GM23338 (cell line): Measurements from ENCODE around the gene UBTD1. TPM values are rescaled to one million over a fixed set of nuclear protein-coding genes. Genes with fewer than 3 reads are reported as not detected.

Experiments
- ATAC-seq: fragments of 200-7000 bp; cut with Tn5 transposase; 3 replicates; pipeline ENCODE4 v1.9.1; 2020
- DNase-seq: peaks from one replicate; pipeline ENCODE4 v3.0.0-alpha.2; 2015; ENCODE audit warnings: low spot score
- H2AFZ ChIP-seq: fragments of 200-600 bp; sonication (generic); 2 replicates; pipeline ENCODE4 v1.8.0; 2016; ENCODE audit warnings: antibody characterized with exemption, mild to moderate bottlenecking, moderate library complexity
- H3F3A ChIP-seq: fragments of 200-600 bp; sonication (generic); replicated peaks from 2 replicates; pipeline ENCODE4 v1.8.0; 2017; ENCODE audit warnings: antibody characterized with exemption, mixed run types, low read depth
- H3K27ac ChIP-seq: fragments of 200-600 bp; sonication (generic); 2 replicates; pipeline ENCODE4 v1.6.1; 2016; ENCODE audit warnings: low read depth
- H3K27me3 ChIP-seq: fragments of 200-600 bp; sonication (generic); 2 replicates; pipeline ENCODE4 v1.8.0; 2016; ENCODE audit warnings: mild to moderate bottlenecking, mixed run types, moderate library complexity; ENCODE audit not compliant: insufficient read depth
- H3K36me3 ChIP-seq: fragments of 200-600 bp; sonication (generic); 2 replicates; pipeline ENCODE4 v1.8.0; 2016; ENCODE audit warnings: mild to moderate bottlenecking; ENCODE audit not compliant: insufficient read depth
- H3K4me1 ChIP-seq: fragments of 200-600 bp; sonication (generic); 2 replicates; pipeline ENCODE4 v1.8.0; 2016; ENCODE audit warnings: mild to moderate bottlenecking, moderate library complexity; ENCODE audit not compliant: insufficient read depth
- H3K4me2 ChIP-seq: fragments of 200-600 bp; sonication (generic); 2 replicates; pipeline ENCODE4 v1.7.1; 2017; ENCODE audit warnings: mixed run types
- H3K4me3 ChIP-seq: fragments of 200-600 bp; sonication (generic); 2 replicates; pipeline ENCODE4 v1.6.1; 2016; ENCODE audit warnings: mixed run types
- H3K79me2 ChIP-seq: fragments of 200-600 bp; sonication (generic); replicated peaks from 2 replicates; pipeline ENCODE4 v1.8.0; 2017; ENCODE audit warnings: mild to moderate bottlenecking; ENCODE audit not compliant: insufficient read depth
- H3K9me2 ChIP-seq: fragments of 200-600 bp; sonication (generic); 2 replicates; pipeline ENCODE4 v1.8.0; 2017; ENCODE audit not compliant: insufficient read depth
- H4K20me1 ChIP-seq: fragments of 200-600 bp; sonication (generic); replicated peaks from 2 replicates; pipeline ENCODE4 v1.8.0; 2017; ENCODE audit warnings: mild to moderate bottlenecking; ENCODE audit not compliant: insufficient read depth
- H3K27ac Mint-ChIP-seq: 2 replicates; pipeline ENCODE4 v1.8.0; 2020; ENCODE audit warnings: inconsistent platforms, mild to moderate bottlenecking, moderate library complexity, mixed read lengths
- H3K27me3 Mint-ChIP-seq: 3 replicates; pipeline ENCODE4 v1.8.0; 2022; ENCODE audit warnings: low read depth, mild to moderate bottlenecking, moderate library complexity, mixed read lengths, inconsistent platforms; ENCODE audit not compliant: insufficient read depth, poor library complexity
- H3K36me3 Mint-ChIP-seq: 3 replicates; pipeline ENCODE4 v1.8.0; 2021; ENCODE audit warnings: low read depth, mild to moderate bottlenecking, inconsistent platforms, moderate library complexity, mixed read lengths
- H3K4me1 Mint-ChIP-seq: 3 replicates; pipeline ENCODE4 v1.8.0; 2020; ENCODE audit warnings: mild to moderate bottlenecking, inconsistent platforms, mixed read lengths
- H3K4me3 Mint-ChIP-seq: 3 replicates; pipeline ENCODE4 v1.8.0; 2021; ENCODE audit warnings: moderate library complexity, mild to moderate bottlenecking, inconsistent platforms, mixed read lengths
- H3K9me3 Mint-ChIP-seq: 3 replicates; pipeline ENCODE4 v1.8.0; 2020; ENCODE audit warnings: moderate library complexity, mild to moderate bottlenecking, inconsistent platforms, mixed read lengths
- ETS1 ChIP-seq: IDR thresholded peaks from 2 replicates; pipeline ENCODE4 v1.6.1; 2016; ENCODE audit warnings: antibody characterized with exemption
- EZH2phosphoT487 ChIP-seq: fragments of 200-600 bp; sonication (generic); IDR thresholded peaks from one replicate; pipeline ENCODE4 v1.8.1; 2018; ENCODE audit warnings: antibody characterized with exemption; ENCODE audit not compliant: unreplicated experiment
- JUNB ChIP-seq: IDR thresholded peaks from one replicate; pipeline ENCODE4 v1.6.1; 2016; ENCODE audit warnings: antibody characterized with exemption; ENCODE audit not compliant: unreplicated experiment
- ZNF114 ChIP-seq: fragments of 250-450 bp; sonication (Bioruptor Pico); IDR thresholded peaks from 2 replicates; pipeline ENCODE4 v1.5.0; 2020; ENCODE audit warnings: mild to moderate bottlenecking, moderate library complexity
- polyA plus RNA-seq: library from polyadenylated mRNA; unstranded; fragments of >200 nt; fragmentation: Nextera tagmentation; extraction: Ambion mirVana; gene quantifications from 2 replicates; pipeline ENCODE4 v1.2.1, GENCODE V29; 2016
- total RNA-seq: library from RNA; depleted of rRNA; stranded (reverse); fragments of >200 nt; shearing (Covaris generic); gene quantifications from 2 replicates; pipeline ENCODE4 v1.2.3, GENCODE V29; 2014
- TF ChIP-seq, protein P1 (sequence below): fragments of 250-450 bp; sonication (Bioruptor Pico); IDR thresholded peaks from 2 replicates; pipeline ENCODE4 v1.5.0; 2020; ENCODE audit warnings: mild to moderate bottlenecking, moderate library complexity
- TF ChIP-seq, protein P2 (sequence below): IDR thresholded peaks from one replicate; pipeline ENCODE4 v1.6.1; 2018; ENCODE audit warnings: antibody characterized with exemption; ENCODE audit not compliant: unreplicated experiment

The UBTD1 gene
- total and polyA plus RNA-seq, 2 experiments from 2014 or later, result 17.3 to 29.0 TPM

- DNase-seq, result no peak
- H3K27me3 Mint-ChIP-seq, result peaks cover 6% of the 10 kb centered on the region
- no peak overlapping the region for H3K4me3 Mint-ChIP-seq
Observed at GRCh38 chr10:97578171-97578844, 79.6 kb downstream of the UBTD1 start.

DNA sequence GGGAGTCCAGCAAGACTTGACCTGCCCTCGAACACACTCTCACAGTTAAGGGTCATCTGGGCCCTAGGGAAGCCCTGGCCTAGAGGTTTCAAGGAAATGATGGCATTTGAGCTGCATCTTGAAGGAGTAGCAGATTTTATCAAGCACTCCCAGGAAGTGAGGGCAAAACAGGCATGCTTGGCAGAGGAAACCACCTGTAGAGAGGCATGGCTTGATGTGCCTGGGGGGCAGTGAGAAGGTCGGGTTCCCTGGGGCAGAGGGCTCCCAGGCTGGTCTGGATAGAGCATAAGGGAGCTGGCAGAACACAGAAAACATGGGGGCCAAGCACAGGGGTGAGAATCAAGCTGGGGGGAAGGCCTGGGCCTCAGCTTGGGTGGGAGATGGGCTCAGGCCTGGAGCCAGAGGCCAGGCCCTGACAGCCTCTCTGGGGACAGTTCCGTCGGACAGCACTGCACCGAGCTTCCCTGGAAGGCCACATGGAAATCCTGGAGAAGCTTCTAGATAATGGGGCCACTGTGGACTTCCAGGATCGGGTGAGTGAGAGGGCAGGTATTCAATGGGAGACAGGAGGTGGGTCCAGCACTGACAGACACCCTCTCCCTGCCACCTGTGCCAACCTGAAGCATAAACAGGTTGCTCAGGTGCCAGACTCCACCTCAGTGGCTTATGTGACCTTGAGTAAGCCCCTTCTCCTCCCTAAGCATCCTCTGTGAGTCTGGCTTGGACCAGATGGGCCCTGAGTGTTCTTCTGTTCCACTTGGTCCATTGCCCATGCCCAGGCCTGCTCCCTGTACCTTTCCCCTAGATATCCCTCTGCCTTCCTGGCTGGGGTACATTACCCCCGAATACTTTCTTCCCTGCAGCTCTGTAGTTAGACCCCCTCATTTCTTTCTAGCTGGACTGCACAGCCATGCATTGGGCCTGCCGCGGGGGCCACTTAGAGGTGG is 82.0 kb downstream of the UBTD1 start:
- Mint-ChIP-seq H3K4me3 (no peak overlapping the region), H3K4me1 (peaks cover 10% of the 10 kb centered on the region; the same call in 2 of the 3 replicates), H3K9me3 (no peaks in the 10 kb centered on the region), H3K27ac (no peak overlapping the region), H3K27me3 (peaks cover 8% of the 10 kb centered on the region), H3K36me3 (no peaks in the 10 kb centered on the region)
- Histone ChIP-seq H3K27ac (no peak overlapping the region), H3K4me3 (no peak overlapping the region), H3K4me1 (peaks cover 3% of the 10 kb centered on the region), H4K20me1 (no peaks in the 10 kb centered on the region), H3K27me3 (no peaks in the 10 kb centered on the region), H3K36me3 (no peaks in the 10 kb centered on the region), H3K79me2 (no peaks in the 10 kb centered on the region), H3F3A (no peaks in the 10 kb centered on the region), H3K9me2 (no peaks in the 10 kb centered on the region), H2AFZ (no peak overlapping the region), H3K4me2 (no peak overlapping the region)
- no peak for DNase-seq
- no peak for ATAC-seq
- TF ChIP-seq, protein P1, sequence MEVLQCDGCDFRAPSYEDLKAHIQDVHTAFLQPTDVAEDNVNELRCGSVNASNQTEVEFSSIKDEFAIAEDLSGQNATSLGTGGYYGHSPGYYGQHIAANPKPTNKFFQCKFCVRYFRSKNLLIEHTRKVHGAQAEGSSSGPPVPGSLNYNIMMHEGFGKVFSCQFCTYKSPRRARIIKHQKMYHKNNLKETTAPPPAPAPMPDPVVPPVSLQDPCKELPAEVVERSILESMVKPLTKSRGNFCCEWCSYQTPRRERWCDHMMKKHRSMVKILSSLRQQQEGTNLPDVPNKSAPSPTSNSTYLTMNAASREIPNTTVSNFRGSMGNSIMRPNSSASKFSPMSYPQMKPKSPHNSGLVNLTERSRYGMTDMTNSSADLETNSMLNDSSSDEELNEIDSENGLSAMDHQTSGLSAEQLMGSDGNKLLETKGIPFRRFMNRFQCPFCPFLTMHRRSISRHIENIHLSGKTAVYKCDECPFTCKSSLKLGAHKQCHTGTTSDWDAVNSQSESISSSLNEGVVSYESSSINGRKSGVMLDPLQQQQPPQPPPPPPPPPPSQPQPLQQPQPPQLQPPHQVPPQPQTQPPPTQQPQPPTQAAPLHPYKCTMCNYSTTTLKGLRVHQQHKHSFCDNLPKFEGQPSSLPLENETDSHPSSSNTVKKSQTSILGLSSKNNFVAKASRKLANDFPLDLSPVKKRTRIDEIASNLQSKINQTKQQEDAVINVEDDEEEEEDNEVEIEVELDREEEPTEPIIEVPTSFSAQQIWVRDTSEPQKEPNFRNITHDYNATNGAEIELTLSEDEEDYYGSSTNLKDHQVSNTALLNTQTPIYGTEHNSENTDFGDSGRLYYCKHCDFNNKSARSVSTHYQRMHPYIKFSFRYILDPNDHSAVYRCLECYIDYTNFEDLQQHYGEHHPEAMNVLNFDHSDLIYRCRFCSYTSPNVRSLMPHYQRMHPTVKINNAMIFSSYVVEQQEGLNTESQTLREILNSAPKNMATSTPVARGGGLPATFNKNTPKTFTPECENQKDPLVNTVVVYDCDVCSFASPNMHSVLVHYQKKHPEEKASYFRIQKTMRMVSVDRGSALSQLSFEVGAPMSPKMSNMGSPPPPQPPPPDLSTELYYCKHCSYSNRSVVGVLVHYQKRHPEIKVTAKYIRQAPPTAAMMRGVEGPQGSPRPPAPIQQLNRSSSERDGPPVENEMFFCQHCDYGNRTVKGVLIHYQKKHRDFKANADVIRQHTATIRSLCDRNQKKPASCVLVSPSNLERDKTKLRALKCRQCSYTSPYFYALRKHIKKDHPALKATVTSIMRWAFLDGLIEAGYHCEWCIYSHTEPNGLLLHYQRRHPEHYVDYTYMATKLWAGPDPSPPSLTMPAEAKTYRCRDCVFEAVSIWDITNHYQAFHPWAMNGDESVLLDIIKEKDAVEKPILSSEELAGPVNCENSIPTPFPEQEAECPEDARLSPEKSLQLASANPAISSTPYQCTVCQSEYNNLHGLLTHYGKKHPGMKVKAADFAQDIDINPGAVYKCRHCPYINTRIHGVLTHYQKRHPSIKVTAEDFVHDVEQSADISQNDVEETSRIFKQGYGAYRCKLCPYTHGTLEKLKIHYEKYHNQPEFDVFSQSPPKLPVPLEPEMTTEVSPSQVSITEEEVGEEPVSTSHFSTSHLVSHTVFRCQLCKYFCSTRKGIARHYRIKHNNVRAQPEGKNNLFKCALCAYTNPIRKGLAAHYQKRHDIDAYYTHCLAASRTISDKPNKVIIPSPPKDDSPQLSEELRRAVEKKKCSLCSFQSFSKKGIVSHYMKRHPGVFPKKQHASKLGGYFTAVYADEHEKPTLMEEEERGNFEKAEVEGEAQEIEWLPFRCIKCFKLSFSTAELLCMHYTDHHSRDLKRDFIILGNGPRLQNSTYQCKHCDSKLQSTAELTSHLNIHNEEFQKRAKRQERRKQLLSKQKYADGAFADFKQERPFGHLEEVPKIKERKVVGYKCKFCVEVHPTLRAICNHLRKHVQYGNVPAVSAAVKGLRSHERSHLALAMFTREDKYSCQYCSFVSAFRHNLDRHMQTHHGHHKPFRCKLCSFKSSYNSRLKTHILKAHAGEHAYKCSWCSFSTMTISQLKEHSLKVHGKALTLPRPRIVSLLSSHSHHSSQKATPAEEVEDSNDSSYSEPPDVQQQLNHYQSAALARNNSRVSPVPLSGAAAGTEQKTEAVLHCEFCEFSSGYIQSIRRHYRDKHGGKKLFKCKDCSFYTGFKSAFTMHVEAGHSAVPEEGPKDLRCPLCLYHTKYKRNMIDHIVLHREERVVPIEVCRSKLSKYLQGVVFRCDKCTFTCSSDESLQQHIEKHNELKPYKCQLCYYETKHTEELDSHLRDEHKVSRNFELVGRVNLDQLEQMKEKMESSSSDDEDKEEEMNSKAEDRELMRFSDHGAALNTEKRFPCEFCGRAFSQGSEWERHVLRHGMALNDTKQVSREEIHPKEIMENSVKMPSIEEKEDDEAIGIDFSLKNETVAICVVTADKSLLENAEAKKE, result no peak

More at GRCh38 chr10:97578171-97578844, 79.6 kb downstream of the UBTD1 start:
- Histone ChIP-seq H2AFZ (no peak overlapping the region), H4K20me1 (no peaks in the 10 kb centered on the region), H3K27ac (no peak overlapping the region), H3K27me3 (no peaks in the 10 kb centered on the region), H3F3A (no peaks in the 10 kb centered on the region), H3K4me1 (no peaks in the 10 kb centered on the region), H3K9me2 (no peaks in the 10 kb centered on the region), H3K4me3 (no peak overlapping the region), H3K36me3 (no peaks in the 10 kb centered on the region), H3K79me2 (no peaks in the 10 kb centered on the region), H3K4me2 (no peak overlapping the region)
- no peaks in the 10 kb centered on the region for H3K36me3 Mint-ChIP-seq
- ATAC-seq, result no peak
- H3K9me3 Mint-ChIP-seq, result no peaks in the 10 kb centered on the region
- H3K27ac Mint-ChIP-seq, result no peak overlapping the region
- peaks cover 5% of the 10 kb centered on the region; the same call in 2 of the 3 replicates for H3K4me1 Mint-ChIP-seq
- TF ChIP-seq JUNB (no peak), ETS1 (no peak), EZH2phosphoT487 (no peak), ZNF114 (no peak)
- TF ChIP-seq, protein P2, sequence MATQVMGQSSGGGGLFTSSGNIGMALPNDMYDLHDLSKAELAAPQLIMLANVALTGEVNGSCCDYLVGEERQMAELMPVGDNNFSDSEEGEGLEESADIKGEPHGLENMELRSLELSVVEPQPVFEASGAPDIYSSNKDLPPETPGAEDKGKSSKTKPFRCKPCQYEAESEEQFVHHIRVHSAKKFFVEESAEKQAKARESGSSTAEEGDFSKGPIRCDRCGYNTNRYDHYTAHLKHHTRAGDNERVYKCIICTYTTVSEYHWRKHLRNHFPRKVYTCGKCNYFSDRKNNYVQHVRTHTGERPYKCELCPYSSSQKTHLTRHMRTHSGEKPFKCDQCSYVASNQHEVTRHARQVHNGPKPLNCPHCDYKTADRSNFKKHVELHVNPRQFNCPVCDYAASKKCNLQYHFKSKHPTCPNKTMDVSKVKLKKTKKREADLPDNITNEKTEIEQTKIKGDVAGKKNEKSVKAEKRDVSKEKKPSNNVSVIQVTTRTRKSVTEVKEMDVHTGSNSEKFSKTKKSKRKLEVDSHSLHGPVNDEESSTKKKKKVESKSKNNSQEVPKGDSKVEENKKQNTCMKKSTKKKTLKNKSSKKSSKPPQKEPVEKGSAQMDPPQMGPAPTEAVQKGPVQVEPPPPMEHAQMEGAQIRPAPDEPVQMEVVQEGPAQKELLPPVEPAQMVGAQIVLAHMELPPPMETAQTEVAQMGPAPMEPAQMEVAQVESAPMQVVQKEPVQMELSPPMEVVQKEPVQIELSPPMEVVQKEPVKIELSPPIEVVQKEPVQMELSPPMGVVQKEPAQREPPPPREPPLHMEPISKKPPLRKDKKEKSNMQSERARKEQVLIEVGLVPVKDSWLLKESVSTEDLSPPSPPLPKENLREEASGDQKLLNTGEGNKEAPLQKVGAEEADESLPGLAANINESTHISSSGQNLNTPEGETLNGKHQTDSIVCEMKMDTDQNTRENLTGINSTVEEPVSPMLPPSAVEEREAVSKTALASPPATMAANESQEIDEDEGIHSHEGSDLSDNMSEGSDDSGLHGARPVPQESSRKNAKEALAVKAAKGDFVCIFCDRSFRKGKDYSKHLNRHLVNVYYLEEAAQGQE, result no peak
